Uterus (tissue), 2 donors: ENCODE measurements around the gene OTOGL.

Experiments used
- POLR2A ChIP-seq, 2 donors: fragments of 450-650 bp; IDR thresholded peaks; one replicate each; pipeline ENCODE4 v1.6.1; 2016; ENCODE audit warnings: antibody characterized with exemption in 2 of 2, mild to moderate bottlenecking in 1 of 2, moderate library complexity in 1 of 2
- TF ChIP-seq, protein P1 (sequence below), 4 experiments: fragments of 200-600 bp in 2 of 4; fragments of 450-650 bp in 2 of 4; sonication (generic) in 2 of 4; IDR thresholded peaks; one replicate each; pipeline ENCODE4 v1.5.1; 2016 to 2019; ENCODE audit warnings: antibody characterized with exemption in 4 of 4, mild to moderate bottlenecking in 2 of 4, moderate library complexity in 1 of 4

DNA sequence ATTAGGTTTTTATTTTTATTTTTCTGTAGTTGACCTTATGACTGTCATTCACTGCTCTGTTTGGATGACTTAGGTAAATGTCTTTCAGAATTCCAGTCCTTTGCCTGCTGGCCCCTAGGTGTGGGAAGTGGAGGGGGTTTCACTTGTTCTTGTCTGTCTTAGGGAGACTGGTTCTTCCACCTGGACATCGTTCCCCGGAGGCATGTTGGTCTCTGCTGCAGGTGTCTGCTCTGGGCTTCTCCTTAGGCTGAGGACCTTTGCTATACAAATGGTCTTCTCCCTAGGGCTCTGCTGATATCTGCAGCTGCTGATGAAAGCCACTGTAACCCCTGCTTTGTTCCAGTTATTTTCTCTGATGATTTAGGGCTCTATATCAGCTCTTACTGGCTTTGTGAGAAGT is 97.1 kb downstream of the OTOGL start:
- TF ChIP-seq, protein P1, sequence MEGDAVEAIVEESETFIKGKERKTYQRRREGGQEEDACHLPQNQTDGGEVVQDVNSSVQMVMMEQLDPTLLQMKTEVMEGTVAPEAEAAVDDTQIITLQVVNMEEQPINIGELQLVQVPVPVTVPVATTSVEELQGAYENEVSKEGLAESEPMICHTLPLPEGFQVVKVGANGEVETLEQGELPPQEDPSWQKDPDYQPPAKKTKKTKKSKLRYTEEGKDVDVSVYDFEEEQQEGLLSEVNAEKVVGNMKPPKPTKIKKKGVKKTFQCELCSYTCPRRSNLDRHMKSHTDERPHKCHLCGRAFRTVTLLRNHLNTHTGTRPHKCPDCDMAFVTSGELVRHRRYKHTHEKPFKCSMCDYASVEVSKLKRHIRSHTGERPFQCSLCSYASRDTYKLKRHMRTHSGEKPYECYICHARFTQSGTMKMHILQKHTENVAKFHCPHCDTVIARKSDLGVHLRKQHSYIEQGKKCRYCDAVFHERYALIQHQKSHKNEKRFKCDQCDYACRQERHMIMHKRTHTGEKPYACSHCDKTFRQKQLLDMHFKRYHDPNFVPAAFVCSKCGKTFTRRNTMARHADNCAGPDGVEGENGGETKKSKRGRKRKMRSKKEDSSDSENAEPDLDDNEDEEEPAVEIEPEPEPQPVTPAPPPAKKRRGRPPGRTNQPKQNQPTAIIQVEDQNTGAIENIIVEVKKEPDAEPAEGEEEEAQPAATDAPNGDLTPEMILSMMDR (IDR thresholded peaks at IDR 0.05): no peak
- no peak for TF ChIP-seq POLR2A (IDR thresholded peaks at IDR 0.05)
